GM12801 (cell line): ENCODE results near the gene ZNF614.

Experiments
- TF ChIP-seq, protein P1 (sequence below): IDR thresholded peaks from one replicate; pipeline ENCODE4 v1.5.1; 2011; ENCODE audit warnings: control low read depth; ENCODE audit not compliant: insufficient read length; ENCODE audit errors: extremely low read depth

ZNF614 gene

DNA sequence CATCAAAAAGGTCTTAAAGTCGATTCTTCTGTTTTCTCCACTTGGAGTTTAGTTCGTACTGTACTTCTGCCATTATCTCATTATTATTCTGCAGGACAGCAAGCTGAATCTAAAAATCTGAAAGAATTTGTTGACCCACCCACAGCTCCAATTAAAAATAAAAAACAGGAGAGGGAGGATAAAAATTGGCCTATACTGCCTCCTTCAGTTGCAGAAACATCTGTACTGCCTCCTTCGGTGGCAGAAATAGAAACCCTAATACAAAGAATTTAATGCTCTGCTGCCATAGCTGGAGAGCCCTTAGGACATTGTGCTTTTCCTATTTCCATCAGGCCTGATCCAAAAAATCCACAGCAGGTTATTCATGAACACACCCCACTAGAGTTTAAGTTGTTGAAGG, 51.3 kb downstream of the ZNF614 start:
- TF ChIP-seq, protein P1, sequence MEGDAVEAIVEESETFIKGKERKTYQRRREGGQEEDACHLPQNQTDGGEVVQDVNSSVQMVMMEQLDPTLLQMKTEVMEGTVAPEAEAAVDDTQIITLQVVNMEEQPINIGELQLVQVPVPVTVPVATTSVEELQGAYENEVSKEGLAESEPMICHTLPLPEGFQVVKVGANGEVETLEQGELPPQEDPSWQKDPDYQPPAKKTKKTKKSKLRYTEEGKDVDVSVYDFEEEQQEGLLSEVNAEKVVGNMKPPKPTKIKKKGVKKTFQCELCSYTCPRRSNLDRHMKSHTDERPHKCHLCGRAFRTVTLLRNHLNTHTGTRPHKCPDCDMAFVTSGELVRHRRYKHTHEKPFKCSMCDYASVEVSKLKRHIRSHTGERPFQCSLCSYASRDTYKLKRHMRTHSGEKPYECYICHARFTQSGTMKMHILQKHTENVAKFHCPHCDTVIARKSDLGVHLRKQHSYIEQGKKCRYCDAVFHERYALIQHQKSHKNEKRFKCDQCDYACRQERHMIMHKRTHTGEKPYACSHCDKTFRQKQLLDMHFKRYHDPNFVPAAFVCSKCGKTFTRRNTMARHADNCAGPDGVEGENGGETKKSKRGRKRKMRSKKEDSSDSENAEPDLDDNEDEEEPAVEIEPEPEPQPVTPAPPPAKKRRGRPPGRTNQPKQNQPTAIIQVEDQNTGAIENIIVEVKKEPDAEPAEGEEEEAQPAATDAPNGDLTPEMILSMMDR, result no peak

DNA sequence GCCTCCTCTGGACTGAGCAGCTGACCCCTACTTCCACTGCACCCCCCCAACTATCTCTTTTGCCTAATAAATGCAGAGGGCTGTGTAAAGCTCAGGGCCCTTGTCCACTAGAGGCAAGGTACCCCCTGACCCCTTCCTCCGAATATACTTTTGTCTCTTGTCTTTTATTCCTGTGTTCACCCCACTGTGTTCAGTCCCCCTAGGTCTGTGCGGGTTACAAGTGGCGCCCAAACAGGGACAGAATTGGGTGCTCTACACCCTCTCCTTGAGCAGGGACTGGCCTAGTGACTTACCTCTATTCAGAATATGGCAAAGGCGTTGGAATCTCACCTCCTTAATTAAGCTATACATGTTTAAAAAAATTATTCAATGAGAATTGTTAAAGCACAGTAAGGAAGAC, 56.6 kb downstream of the ZNF614 start:
- TF ChIP-seq, protein P1, result no peak

DNA sequence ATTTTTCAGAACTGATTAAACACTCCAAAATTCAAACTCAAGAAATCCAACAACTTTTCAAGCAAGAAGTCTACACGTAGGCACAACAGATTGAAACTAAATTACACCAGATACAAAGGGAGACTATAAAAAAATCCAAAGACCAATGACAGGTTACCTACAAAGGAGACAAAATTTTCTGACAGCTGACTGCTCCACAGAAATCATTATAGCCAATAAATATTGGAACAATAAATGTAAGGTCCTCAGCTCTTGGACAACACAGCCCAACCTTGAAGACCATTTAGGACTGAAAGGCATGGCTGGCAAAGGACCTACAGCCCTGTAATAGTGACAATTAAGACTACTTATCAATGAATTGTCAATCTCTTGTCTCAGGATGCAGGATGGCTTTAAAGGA, 57.5 kb downstream of the ZNF614 start:
- TF ChIP-seq, protein P1, result no peak

DNA sequence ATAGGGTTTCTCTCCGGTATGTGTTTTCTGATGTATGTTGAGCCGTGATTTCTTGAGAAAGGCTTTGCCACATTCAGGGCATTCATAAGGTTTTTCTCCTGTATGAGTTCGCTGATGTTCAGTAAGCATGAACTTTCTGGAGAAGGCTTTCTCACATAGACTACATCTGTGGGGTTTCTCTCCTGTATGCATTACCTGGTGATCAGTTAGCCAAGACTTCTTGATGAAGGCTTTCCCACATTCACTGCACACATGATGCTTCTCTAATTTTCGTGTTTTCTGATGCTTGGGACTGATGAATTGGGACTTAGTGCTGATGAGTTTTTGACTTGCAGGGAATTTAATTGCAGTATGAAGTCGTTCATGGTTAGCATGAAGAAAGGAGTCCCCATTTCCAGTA, 62.6 kb downstream of the ZNF614 start:
- TF ChIP-seq, protein P1, result no peak
